Right ventricle myocardium superior (tissue), 1 donor: ENCODE data around the gene COL24A1. TPM values are rescaled to one million over a fixed set of nuclear protein-coding genes. Genes with fewer than 3 reads are reported as not detected.

Experiments
- ATAC-seq: fragments of 200-7000 bp; cut with Tn5 transposase; one replicate; pipeline ENCODE4 v1.9.1; 2020; ENCODE audit warnings: mild to moderate bottlenecking; ENCODE audit not compliant: poor library complexity
- DNase-seq: peaks from one replicate; pipeline ENCODE4 v3.0.0-alpha.2; 2020
- intact Hi-C: fragments of 100-400 bp; cut with DNase I; formaldehyde crosslinking; loops from one replicate; pipeline ENCODE4 v1.11.2; 2022
- total RNA-seq: library from RNA; stranded (reverse); fragmentation: NEBNext Ultra II Directional; extraction: Animal tissue kit (Norgen Biotek cat#: 25700); gene quantifications from one replicate; pipeline ENCODE4 v1.2.1, GENCODE V29; 2021
- donor health status: DM: no; HTN: yes; CAD: no; lungs with severe emphysema.

The COL24A1 gene
- total RNA-seq, 1 donor from 2014 or later: 1.9 TPM

GRCh38 chr1:85947186-85947585 lies 209.4 kb downstream of the COL24A1 start:
- intact Hi-C loops: no loop called here
- no peak for DNase-seq
- ATAC-seq: no peak

- intact Hi-C loops: no loop called here
- no peak for DNase-seq
- ATAC-seq: no peak
Observed at GRCh38 chr1:85943945-85944344, 212.6 kb downstream of the COL24A1 start.

- ATAC-seq: no peak
- no peak for DNase-seq
- intact Hi-C loops: no loop called here
Observed at GRCh38 chr1:85943526-85943925, 213.0 kb downstream of the COL24A1 start.

GRCh38 chr1:85940656-85941306 lies 215.8 kb downstream of the COL24A1 start:
- ATAC-seq (no peak), DNase-seq (no peak)
- intact Hi-C loops: no loop called here

GRCh38 chr1:85938829-85939228 lies 217.7 kb downstream of the COL24A1 start:
- intact Hi-C loops: no loop called here
- DNase-seq (no peak), ATAC-seq (no peak)

- intact Hi-C loops: no loop called here
Observed at GRCh38 chr1:85936470-85936869, 220.1 kb downstream of the COL24A1 start.

GRCh38 chr1:85936057-85936456 lies 220.5 kb downstream of the COL24A1 start:
- intact Hi-C loops: no loop called here
- peak; percentile 38 for ATAC-seq

More at GRCh38 chr1:85936470-85936869, 220.1 kb downstream of the COL24A1 start:
- peak; percentile 87 for ATAC-seq
- DNase-seq: peak; percentile 67

GRCh38 chr1:85935234-85935633 lies 221.3 kb downstream of the COL24A1 start:
- ATAC-seq: no peak

More at GRCh38 chr1:85936057-85936456, 220.5 kb downstream of the COL24A1 start:
- DNase-seq: no peak

GRCh38 chr1:85934516-85934915 lies 222.1 kb downstream of the COL24A1 start:
- intact Hi-C loops: no loop called here
- ATAC-seq (no peak), DNase-seq (no peak)

More at GRCh38 chr1:85935234-85935633, 221.3 kb downstream of the COL24A1 start:
- intact Hi-C loops: no loop called here
- DNase-seq: no peak

GRCh38 chr1:85933961-85934360 lies 222.6 kb downstream of the COL24A1 start:
- ATAC-seq: no peak
- intact Hi-C loops: no loop called here
- no peak for DNase-seq

- intact Hi-C loops: no loop called here
Observed at GRCh38 chr1:85911742-85912141, 244.8 kb downstream of the COL24A1 start.

GRCh38 chr1:85900921-85901320 lies 255.7 kb downstream of the COL24A1 start:
- intact Hi-C loops: no loop called here
- ATAC-seq (no peak), DNase-seq (no peak)

More at GRCh38 chr1:85911742-85912141, 244.8 kb downstream of the COL24A1 start:
- DNase-seq (no peak), ATAC-seq (no peak)

- intact Hi-C loops: no loop called here
- DNase-seq (no peak), ATAC-seq (no peak)
Observed at GRCh38 chr1:85898861-85899260, 257.7 kb downstream of the COL24A1 start.

- peak; percentile 44 for DNase-seq
- no peak for ATAC-seq
- intact Hi-C loops: no loop called here
Observed at GRCh38 chr1:85894651-85895050, 261.9 kb downstream of the COL24A1 start.

GRCh38 chr1:85892366-85892765 lies 264.2 kb downstream of the COL24A1 start:
- ATAC-seq: no peak
- DNase-seq: no peak
- intact Hi-C loops: no loop called here

GRCh38 chr1:85889870-85890269 lies 266.7 kb downstream of the COL24A1 start:
- DNase-seq (no peak), ATAC-seq (no peak)
- intact Hi-C loops: no loop called here

GRCh38 chr1:85888921-85889320 lies 267.7 kb downstream of the COL24A1 start:
- no peak for DNase-seq

GRCh38 chr1:85884372-85885035 lies 272.1 kb downstream of the COL24A1 start:
- intact Hi-C loops: no loop called here
- ATAC-seq (no peak), DNase-seq (no peak)

More at GRCh38 chr1:85888921-85889320, 267.7 kb downstream of the COL24A1 start:
- intact Hi-C loops: no loop called here
- ATAC-seq: no peak

- intact Hi-C loops: no loop called here
- no peak for DNase-seq
- ATAC-seq: no peak
Observed at GRCh38 chr1:85867189-85867588, 289.4 kb downstream of the COL24A1 start.

- ATAC-seq: no peak
- intact Hi-C loops: no loop called here
- no peak for DNase-seq
Observed at GRCh38 chr1:85865213-85865612, 291.4 kb downstream of the COL24A1 start.
